A673 (cell line): ENCODE measurements around the gene STYX. TPM values are rescaled to one million over a fixed set of nuclear protein-coding genes. Genes with fewer than 3 reads are reported as not detected.

ENCODE experiments used
- BruUV-seq: library from RNA; stranded (reverse); fragments of 400-500 nt; replicated peaks from 2 replicates; lab custom pipeline; 2021; lab: Mats Ljungman, UMichigan
- CTCF ChIA-PET: fragments of 300-600 bp; sonication (Branson Sonifier 250); formaldehyde crosslinking; loops from one replicate; lab custom pipeline; 2022; ENCODE audit warnings: antibody characterized with exemption; lab: Charles Lee
- POLR2A ChIA-PET: fragments of 300-600 bp; sonication (Branson Sonifier 250); formaldehyde crosslinking; loops from one replicate; lab custom pipeline; 2022; ENCODE audit warnings: antibody characterized with exemption; ENCODE audit not compliant: low non-redundant PET; lab: Charles Lee
- DNase-seq: peaks from one replicate; pipeline ENCODE4 v3.0.0-alpha.2; 2015; ENCODE audit warnings: low spot score
- H3K27ac ChIP-seq: fragments of 200-600 bp; sonication (generic); 2 replicates; pipeline ENCODE4 v1.5.1; 2016; ENCODE audit warnings: mixed run types, low read depth, mild to moderate bottlenecking, mixed read lengths, antibody characterized with exemption, low read length; ENCODE audit not compliant: poor library complexity, severe bottlenecking
- H3K27me3 ChIP-seq: fragments of 200-600 bp; sonication (generic); replicated peaks from 2 replicates; pipeline ENCODE4 v1.6.1; 2017; ENCODE audit warnings: mixed run types, low read depth, mild to moderate bottlenecking, mixed read lengths, antibody characterized with exemption, low read length; ENCODE audit not compliant: insufficient read depth, poor library complexity
- H3K36me3 ChIP-seq: fragments of 200-600 bp; sonication (generic); 2 replicates; pipeline ENCODE4 v1.6.1; 2016; ENCODE audit warnings: mixed run types, mild to moderate bottlenecking, mixed read lengths, antibody characterized with exemption, low read length; ENCODE audit not compliant: insufficient read depth, poor library complexity, severe bottlenecking
- H3K4me1 ChIP-seq: fragments of 200-600 bp; sonication (generic); 2 replicates; pipeline ENCODE4 v1.6.1; 2017; ENCODE audit warnings: mixed run types, mild to moderate bottlenecking, mixed read lengths, antibody characterized with exemption, low read length; ENCODE audit not compliant: insufficient read depth, poor library complexity, severe bottlenecking
- H3K4me3 ChIP-seq: fragments of 200-600 bp; sonication (generic); 2 replicates; pipeline ENCODE4 v1.5.1; 2016; ENCODE audit warnings: low read depth, mixed run types, mild to moderate bottlenecking, mixed read lengths, low read length; ENCODE audit not compliant: poor library complexity, severe bottlenecking
- H3K9me3 ChIP-seq: fragments of 200-600 bp; sonication (generic); 2 replicates; pipeline ENCODE4 v1.6.1; 2016; ENCODE audit warnings: mixed run types, low read depth, mild to moderate bottlenecking, mixed read lengths, antibody characterized with exemption, low read length; ENCODE audit not compliant: poor library complexity, severe bottlenecking
- EZH2 ChIP-seq: fragments of 200-600 bp; sonication (generic); IDR thresholded peaks from 2 replicates; pipeline ENCODE4 v1.6.1; 2017; ENCODE audit warnings: borderline replicate concordance, low read depth, mild to moderate bottlenecking, mixed read lengths, antibody characterized with exemption, low read length; ENCODE audit not compliant: poor library complexity, severe bottlenecking
- intact Hi-C: fragments of 100-400 bp; cut with micrococcal nuclease; formaldehyde crosslinking; loops from one replicate; pipeline ENCODE4 v1.10.0; 2022; ENCODE audit not compliant: unreplicated experiment
- total RNA-seq: library from RNA; stranded (reverse); gene quantifications from 2 replicates; pipeline ENCODE4 v1.2.3, GENCODE V29; 2021
- TF ChIP-seq, protein P1 (sequence below): fragments of 300-800, 200-600 bp; sonication (generic); conservative IDR thresholded peaks from 2 replicates; pipeline ENCODE4 v1.5.1; 2017; ENCODE audit warnings: low read depth, mild to moderate bottlenecking, antibody characterized with exemption, low read length, moderate library complexity, mixed read lengths

Gene STYX
- total RNA-seq, 1 experiment from 2014 or later, result 9.4 TPM

DNA sequence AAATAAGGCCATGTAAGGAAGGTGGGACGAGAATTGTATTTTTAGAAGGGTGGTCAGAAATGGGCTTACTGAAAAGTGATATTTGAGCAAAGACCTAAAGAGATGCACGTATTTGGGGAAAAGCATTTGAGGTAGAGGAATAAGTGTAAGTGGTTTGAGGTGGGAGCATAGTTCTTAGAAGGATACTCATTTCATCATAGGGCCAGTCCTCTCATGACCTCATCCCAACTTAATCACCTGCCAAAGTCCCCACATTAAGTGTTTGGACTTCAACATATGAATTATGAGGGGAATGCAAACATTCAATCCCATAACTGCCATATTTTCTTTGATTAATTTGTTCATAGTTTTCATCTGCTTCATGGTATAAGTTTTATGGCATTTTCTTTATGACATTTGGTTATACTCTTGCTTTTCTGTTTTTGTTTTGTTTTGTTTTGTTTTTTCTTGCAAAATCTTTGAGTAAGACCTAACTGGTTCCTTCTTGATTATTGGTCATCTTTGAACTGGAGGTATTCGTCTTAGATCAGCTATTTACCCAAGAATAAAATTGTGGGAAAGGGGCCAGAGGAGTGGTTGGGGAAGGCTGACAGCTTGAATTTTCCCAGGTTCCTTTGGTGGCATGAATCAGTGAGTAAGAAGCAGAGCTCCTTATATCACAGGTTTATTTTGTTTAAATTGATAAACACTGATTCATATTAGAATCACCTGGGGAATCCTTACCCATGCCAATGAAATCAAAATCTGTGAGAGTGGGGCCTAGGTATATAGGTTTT is 37.3 kb downstream of the STYX start:
- TF ChIP-seq, protein P1, sequence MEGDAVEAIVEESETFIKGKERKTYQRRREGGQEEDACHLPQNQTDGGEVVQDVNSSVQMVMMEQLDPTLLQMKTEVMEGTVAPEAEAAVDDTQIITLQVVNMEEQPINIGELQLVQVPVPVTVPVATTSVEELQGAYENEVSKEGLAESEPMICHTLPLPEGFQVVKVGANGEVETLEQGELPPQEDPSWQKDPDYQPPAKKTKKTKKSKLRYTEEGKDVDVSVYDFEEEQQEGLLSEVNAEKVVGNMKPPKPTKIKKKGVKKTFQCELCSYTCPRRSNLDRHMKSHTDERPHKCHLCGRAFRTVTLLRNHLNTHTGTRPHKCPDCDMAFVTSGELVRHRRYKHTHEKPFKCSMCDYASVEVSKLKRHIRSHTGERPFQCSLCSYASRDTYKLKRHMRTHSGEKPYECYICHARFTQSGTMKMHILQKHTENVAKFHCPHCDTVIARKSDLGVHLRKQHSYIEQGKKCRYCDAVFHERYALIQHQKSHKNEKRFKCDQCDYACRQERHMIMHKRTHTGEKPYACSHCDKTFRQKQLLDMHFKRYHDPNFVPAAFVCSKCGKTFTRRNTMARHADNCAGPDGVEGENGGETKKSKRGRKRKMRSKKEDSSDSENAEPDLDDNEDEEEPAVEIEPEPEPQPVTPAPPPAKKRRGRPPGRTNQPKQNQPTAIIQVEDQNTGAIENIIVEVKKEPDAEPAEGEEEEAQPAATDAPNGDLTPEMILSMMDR, result no peak
- ChIA-PET CTCF (no interaction called here), POLR2A (no interaction called here)
- Histone ChIP-seq H3K27ac (no peak overlapping the region), H3K4me1 (no peaks in the 10 kb centered on the region), H3K27me3 (no peaks in the 10 kb centered on the region), H3K36me3 (peaks cover 12% of the 10 kb centered on the region), H3K4me3 (no peak overlapping the region), H3K9me3 (no peaks in the 10 kb centered on the region)
- intact Hi-C loops, result no loop called here
- no TSS peak for BruUV-seq
- DNase-seq, result no peak

DNA sequence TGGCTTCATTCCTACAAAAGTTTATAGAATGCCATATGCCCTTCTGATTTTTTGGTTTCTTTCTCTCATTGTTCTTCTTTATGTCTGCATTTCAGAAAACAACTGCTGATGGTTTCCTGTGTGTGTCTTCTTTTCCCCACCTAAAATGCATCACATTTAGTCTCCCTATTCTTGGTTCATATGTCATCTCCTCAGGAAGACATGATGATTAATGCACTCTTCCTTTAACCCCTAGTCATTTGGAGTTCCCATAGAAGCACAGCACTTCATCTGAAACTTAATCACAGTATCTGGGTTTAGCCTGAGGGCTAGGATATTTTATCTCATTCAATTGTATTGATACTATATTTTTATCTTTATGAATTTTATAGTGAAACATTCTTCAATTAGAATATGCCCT is 39.9 kb downstream of the STYX start:
- TF ChIP-seq EZH2, result no peak
- TF ChIP-seq, protein P1, result no peak

DNA sequence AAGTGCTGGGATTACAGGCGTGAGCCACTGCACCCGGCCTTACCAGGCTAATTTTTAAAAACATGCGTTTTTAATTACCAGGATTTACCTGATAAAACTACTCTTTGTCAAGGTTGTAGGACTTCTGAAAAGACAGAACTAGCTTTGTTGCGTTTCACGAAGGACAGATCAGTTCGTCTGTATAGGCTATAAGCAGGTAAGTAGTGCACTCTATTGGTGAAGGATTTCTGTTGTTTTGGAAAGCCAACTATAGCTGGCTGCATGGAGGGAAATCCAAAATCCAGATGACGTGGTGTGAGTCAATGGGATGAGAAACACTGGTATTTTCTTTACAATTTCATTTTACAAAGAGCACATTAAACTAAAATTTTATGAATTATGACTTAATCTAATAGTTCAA is 46.9 kb downstream of the STYX start:
- ChIA-PET POLR2A (no interaction called here), CTCF (no interaction called here)
- no TSS peak for BruUV-seq
- no peak overlapping the region for H3K27ac ChIP-seq
- no peak for TF ChIP-seq EZH2
- TF ChIP-seq, protein P1, result no peak
- no peak for DNase-seq
- H3K36me3 ChIP-seq, result peaks cover 49% of the 10 kb centered on the region
- H3K9me3 ChIP-seq, result no peaks in the 10 kb centered on the region
- no peaks in the 10 kb centered on the region for H3K27me3 ChIP-seq
- no peak overlapping the region for H3K4me3 ChIP-seq
- no peaks in the 10 kb centered on the region for H3K4me1 ChIP-seq
- intact Hi-C loops, result no loop called here

More for the DNA sequence above, 39.9 kb downstream of the STYX start:
- no peak for DNase-seq
- Histone ChIP-seq H3K9me3 (no peaks in the 10 kb centered on the region), H3K4me1 (no peaks in the 10 kb centered on the region), H3K27ac (no peak overlapping the region), H3K27me3 (no peaks in the 10 kb centered on the region), H3K4me3 (no peak overlapping the region), H3K36me3 (peaks cover 18% of the 10 kb centered on the region)
- CTCF ChIA-PET, result no interaction called here
- intact Hi-C loops, result no loop called here
- POLR2A ChIA-PET, result no interaction called here
- BruUV-seq, result no TSS peak
